Ramos (cell line): Measurements from ENCODE around the gene RAB11FIP3.

Experiments
- in situ Hi-C: fragments of 300-500 bp; cut with MboI; formaldehyde crosslinking; loops from one replicate; pipeline ENCODE4 v1.14.3; 2022; ENCODE audit warnings: low sequenced_read_pairs; ENCODE audit not compliant: unreplicated experiment

RAB11FIP3 gene

GRCh38 chr16:391885-392335 is 33.5 kb upstream of the RAB11FIP3 start:
- in situ Hi-C loops = no loop called here

GRCh38 chr16:392450-393030 is 32.9 kb upstream of the RAB11FIP3 start:
- in situ Hi-C loops = no loop called here

GRCh38 chr16:396199-396598 is 29.2 kb upstream of the RAB11FIP3 start:
- in situ Hi-C loops = no loop called here

- in situ Hi-C loops = no loop called here
These were observed 28.8 kb upstream of the RAB11FIP3 start for GRCh38 chr16:396605-397004.

- in situ Hi-C loops = no loop called here
These were observed 28.3 kb upstream of the RAB11FIP3 start, which contains the start of gene NME4 for GRCh38 chr16:397135-397661. Gene NME4 (plus strand): TSS chr16:397199. CDS start chr16:397223, 24 bp downstream.

- in situ Hi-C loops = no loop called here
These were observed 27.6 kb upstream of the RAB11FIP3 start for GRCh38 chr16:397736-398332.

GRCh38 chr16:398561-399339 is 26.7 kb upstream of the RAB11FIP3 start:
- in situ Hi-C loops = no loop called here

GRCh38 chr16:399340-400019 is 26.0 kb upstream of the RAB11FIP3 start:
- in situ Hi-C loops = no loop called here

GRCh38 chr16:400061-400591 is 25.3 kb upstream of the RAB11FIP3 start:
- in situ Hi-C loops = no loop called here

- in situ Hi-C loops = no loop called here
These were observed 23.7 kb upstream of the RAB11FIP3 start, which contains the start of gene DECR2 for GRCh38 chr16:401468-402348. Gene DECR2 (plus strand): TSS chr16:401885. CDS start chr16:401964, 79 bp downstream.

GRCh38 chr16:404971-405486 is 20.4 kb upstream of the RAB11FIP3 start:
- in situ Hi-C loops = no loop called here

- in situ Hi-C loops = no loop called here
These were observed 19.6 kb upstream of the RAB11FIP3 start for GRCh38 chr16:405548-406506.

- in situ Hi-C loops = no loop called here
These were observed 18.2 kb upstream of the RAB11FIP3 start for GRCh38 chr16:407253-407652.

GRCh38 chr16:410516-411178 is 14.8 kb upstream of the RAB11FIP3 start:
- in situ Hi-C loops = no loop called here

- in situ Hi-C loops = no loop called here
These were observed 13.7 kb upstream of the RAB11FIP3 start for GRCh38 chr16:411576-412265.

GRCh38 chr16:414395-415169 is 10.9 kb upstream of the RAB11FIP3 start:
- in situ Hi-C loops = no loop called here
